ENCODE results near the gene ZNF519.
A peak's percentile ranks its signal among the peaks of the same experiment; 100 is the strongest.

The ZNF519 gene

DNA sequence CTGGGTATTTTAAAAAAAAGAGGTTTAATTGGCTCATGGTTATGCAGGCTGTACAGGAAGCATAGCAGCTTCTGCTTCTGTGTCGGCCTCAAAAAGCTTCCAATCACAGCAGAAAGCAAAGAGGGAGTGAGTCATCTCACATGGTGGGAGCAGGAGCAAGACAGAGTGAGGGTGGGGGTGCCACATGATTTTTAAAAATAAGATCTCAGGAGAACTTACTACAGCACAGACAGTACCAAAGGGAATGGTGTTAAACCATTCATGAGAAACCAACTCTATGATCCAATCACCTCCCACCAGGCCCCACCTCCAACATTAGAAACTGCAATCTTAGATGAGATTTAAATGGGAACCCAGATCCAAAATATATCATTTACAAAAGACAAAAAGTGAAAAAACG lies 14.6 kb downstream of the ZNF519 start:
- Histone ChIP-seq H3K27me3 (replicated peaks; ENCODE audit: control insufficient read depth, insufficient read depth, low read length) (no peaks in the 10 kb centered on the region), H3K4me3 (ENCODE audit: low read length) (no peak overlapping the region), H3K9ac (ENCODE audit: low read length) (no peak overlapping the region), H3K36me3 (ENCODE audit: control insufficient read depth, insufficient read depth, low read length, severe bottlenecking) (no peaks in the 10 kb centered on the region), H3K4me1 (ENCODE audit: control insufficient read depth, insufficient read depth, low read length) (no peaks in the 10 kb centered on the region), H3K9me3 (ENCODE audit: control insufficient read depth, low read length) (peaks cover 3% of the 10 kb centered on the region)
- DNase-seq (ENCODE audit: low read depth), result no peak

DNA sequence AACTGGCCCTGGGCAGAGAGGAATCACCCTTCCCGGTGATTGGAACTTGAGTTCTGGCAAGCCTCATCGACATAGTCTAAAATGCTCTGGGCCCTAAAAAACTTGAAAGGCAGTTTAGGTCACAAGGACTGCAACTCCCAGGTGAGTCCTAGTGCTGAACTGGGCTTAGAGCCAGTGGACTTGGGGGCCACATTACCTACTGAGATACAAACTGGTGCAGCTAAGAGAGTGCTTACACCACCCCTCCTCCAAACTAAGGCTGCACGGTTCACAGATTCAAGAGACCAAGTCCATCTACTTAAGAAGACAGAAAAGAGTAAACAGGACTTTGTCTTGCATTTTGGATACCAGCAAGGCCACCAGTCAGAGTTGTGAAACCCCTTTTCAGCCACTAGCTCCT lies 25.3 kb downstream of the ZNF519 start:
- H3K27me3 ChIP-seq (replicated peaks; ENCODE audit: control insufficient read depth, insufficient read depth, low read length), result no peaks in the 10 kb centered on the region
- no peaks in the 10 kb centered on the region for H3K4me1 ChIP-seq (ENCODE audit: control insufficient read depth, insufficient read depth, low read length)
- no peak for DNase-seq (ENCODE audit: low read depth)
- no peak overlapping the region for H3K4me3 ChIP-seq (ENCODE audit: low read length)
- no peak overlapping the region for H3K9ac ChIP-seq (ENCODE audit: low read length)
- H3K36me3 ChIP-seq (ENCODE audit: control insufficient read depth, insufficient read depth, low read length, severe bottlenecking), result peaks cover 5% of the 10 kb centered on the region
- H3K9me3 ChIP-seq (ENCODE audit: control insufficient read depth, low read length), result peaks cover 38% of the 10 kb centered on the region

- no peaks in the 10 kb centered on the region for H3K4me1 ChIP-seq (ENCODE audit: control insufficient read depth, insufficient read depth, low read length)
- peaks cover 38% of the 10 kb centered on the region for H3K9me3 ChIP-seq (ENCODE audit: control insufficient read depth, low read length)
- peaks cover 5% of the 10 kb centered on the region for H3K36me3 ChIP-seq (ENCODE audit: control insufficient read depth, insufficient read depth, low read length, severe bottlenecking)
- peak overlapping the region; percentile 27 for H3K4me3 ChIP-seq (ENCODE audit: low read length)
- H3K9ac ChIP-seq (ENCODE audit: low read length), result no peak overlapping the region
- H3K27me3 ChIP-seq (replicated peaks; ENCODE audit: control insufficient read depth, insufficient read depth, low read length), result no peaks in the 10 kb centered on the region
- DNase-seq (ENCODE audit: low read depth), result no peak
Observed at GRCh38 chr18:14104906-14105748, 27.1 kb downstream of the ZNF519 start.

- no peak for DNase-seq (ENCODE audit: low read depth)
- peaks cover 34% of the 10 kb centered on the region for H3K9me3 ChIP-seq (ENCODE audit: control insufficient read depth, low read length)
- no peak overlapping the region for H3K4me3 ChIP-seq (ENCODE audit: low read length)
- H3K27me3 ChIP-seq (replicated peaks; ENCODE audit: control insufficient read depth, insufficient read depth, low read length), result no peaks in the 10 kb centered on the region
- H3K36me3 ChIP-seq (ENCODE audit: control insufficient read depth, insufficient read depth, low read length, severe bottlenecking), result peaks cover 5% of the 10 kb centered on the region
- H3K9ac ChIP-seq (ENCODE audit: low read length), result no peak overlapping the region
- H3K4me1 ChIP-seq (ENCODE audit: control insufficient read depth, insufficient read depth, low read length), result no peaks in the 10 kb centered on the region
Observed at GRCh38 chr18:14104201-14104600, 28.0 kb downstream of the ZNF519 start.

GRCh38 chr18:14100503-14101286 lies 31.5 kb downstream of the ZNF519 start:
- Histone ChIP-seq H3K36me3 (ENCODE audit: control insufficient read depth, insufficient read depth, low read length, severe bottlenecking) (peaks cover 5% of the 10 kb centered on the region), H3K4me1 (ENCODE audit: control insufficient read depth, insufficient read depth, low read length) (no peaks in the 10 kb centered on the region), H3K27me3 (replicated peaks; ENCODE audit: control insufficient read depth, insufficient read depth, low read length) (no peaks in the 10 kb centered on the region), H3K9me3 (ENCODE audit: control insufficient read depth, low read length) (peaks cover 23% of the 10 kb centered on the region), H3K9ac (ENCODE audit: low read length) (no peak overlapping the region), H3K4me3 (ENCODE audit: low read length) (no peak overlapping the region)
- no peak for DNase-seq (ENCODE audit: low read depth)

DNA sequence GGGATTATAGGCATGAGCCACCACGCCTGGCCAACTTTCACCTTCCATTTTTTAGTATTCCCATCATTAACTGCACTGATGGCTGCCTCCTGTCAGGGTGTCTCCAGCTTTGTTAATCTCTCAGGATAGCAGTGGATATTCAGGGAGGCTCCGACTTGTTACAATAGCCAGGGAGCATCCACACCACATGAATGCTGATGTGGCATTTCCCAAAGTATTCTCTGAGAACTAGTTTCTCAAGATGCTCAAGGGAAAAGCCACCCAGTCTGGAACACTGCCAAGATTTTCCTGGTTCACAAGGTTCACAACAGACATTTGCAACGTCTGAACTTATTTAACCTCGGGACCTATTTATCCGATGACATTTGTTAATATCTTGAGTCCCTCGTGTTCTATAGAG lies 33.8 kb downstream of the ZNF519 start:
- no peaks in the 10 kb centered on the region for H3K36me3 ChIP-seq (ENCODE audit: control insufficient read depth, insufficient read depth, low read length, severe bottlenecking)
- peaks cover 2% of the 10 kb centered on the region for H3K9me3 ChIP-seq (ENCODE audit: control insufficient read depth, low read length)
- H3K9ac ChIP-seq (ENCODE audit: low read length), result no peak overlapping the region
- H3K4me3 ChIP-seq (ENCODE audit: low read length), result no peak overlapping the region
- no peaks in the 10 kb centered on the region for H3K4me1 ChIP-seq (ENCODE audit: control insufficient read depth, insufficient read depth, low read length)
- no peak for DNase-seq (ENCODE audit: low read depth)
- H3K27me3 ChIP-seq (replicated peaks; ENCODE audit: control insufficient read depth, insufficient read depth, low read length), result no peaks in the 10 kb centered on the region

DNA sequence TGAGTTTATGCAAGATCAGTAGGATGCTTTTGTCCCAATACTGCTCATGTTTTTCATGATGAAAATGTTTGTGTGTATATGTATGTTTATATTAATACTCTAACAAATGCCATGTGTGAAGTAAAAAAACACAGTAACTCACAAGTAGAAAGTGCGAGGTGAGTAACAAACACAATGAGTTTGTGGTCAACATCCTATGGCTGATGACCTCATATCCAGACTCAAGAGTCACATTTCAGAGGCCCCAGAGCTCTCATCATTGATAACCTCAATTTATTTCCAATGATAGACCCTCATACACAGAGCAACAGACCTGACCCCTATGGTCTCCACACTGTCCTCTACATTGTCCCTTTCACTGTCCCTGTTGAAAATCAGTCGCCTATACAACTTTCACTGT lies 34.5 kb downstream of the ZNF519 start:
- H3K9ac ChIP-seq (ENCODE audit: low read length), result no peak overlapping the region
- no peak overlapping the region for H3K4me3 ChIP-seq (ENCODE audit: low read length)
- no peak for DNase-seq (ENCODE audit: low read depth)
- H3K9me3 ChIP-seq (ENCODE audit: control insufficient read depth, low read length), result no peaks in the 10 kb centered on the region
- no peaks in the 10 kb centered on the region for H3K27me3 ChIP-seq (replicated peaks; ENCODE audit: control insufficient read depth, insufficient read depth, low read length)
- no peaks in the 10 kb centered on the region for H3K4me1 ChIP-seq (ENCODE audit: control insufficient read depth, insufficient read depth, low read length)
- no peaks in the 10 kb centered on the region for H3K36me3 ChIP-seq (ENCODE audit: control insufficient read depth, insufficient read depth, low read length, severe bottlenecking)

GRCh38 chr18:14093307-14093915 lies 38.8 kb downstream of the ZNF519 start:
- Histone ChIP-seq H3K27me3 (replicated peaks; ENCODE audit: control insufficient read depth, insufficient read depth, low read length) (no peaks in the 10 kb centered on the region), H3K36me3 (ENCODE audit: control insufficient read depth, insufficient read depth, low read length, severe bottlenecking) (no peaks in the 10 kb centered on the region), H3K9me3 (ENCODE audit: control insufficient read depth, low read length) (no peaks in the 10 kb centered on the region), H3K4me1 (ENCODE audit: control insufficient read depth, insufficient read depth, low read length) (peaks cover under 1% of the 10 kb centered on the region), H3K9ac (ENCODE audit: low read length) (no peak overlapping the region), H3K4me3 (ENCODE audit: low read length) (no peak overlapping the region)
- no peak for DNase-seq (ENCODE audit: low read depth)

- Histone ChIP-seq H3K9me3 (ENCODE audit: control insufficient read depth, low read length) (no peaks in the 10 kb centered on the region), H3K36me3 (ENCODE audit: control insufficient read depth, insufficient read depth, low read length, severe bottlenecking) (no peaks in the 10 kb centered on the region), H3K4me1 (ENCODE audit: control insufficient read depth, insufficient read depth, low read length) (peaks cover 5% of the 10 kb centered on the region), H3K27me3 (replicated peaks; ENCODE audit: control insufficient read depth, insufficient read depth, low read length) (no peaks in the 10 kb centered on the region), H3K4me3 (ENCODE audit: low read length) (no peak overlapping the region), H3K9ac (ENCODE audit: low read length) (no peak overlapping the region)
- DNase-seq (ENCODE audit: low read depth), result no peak
Observed at GRCh38 chr18:14092625-14093306, 39.5 kb downstream of the ZNF519 start.

DNA sequence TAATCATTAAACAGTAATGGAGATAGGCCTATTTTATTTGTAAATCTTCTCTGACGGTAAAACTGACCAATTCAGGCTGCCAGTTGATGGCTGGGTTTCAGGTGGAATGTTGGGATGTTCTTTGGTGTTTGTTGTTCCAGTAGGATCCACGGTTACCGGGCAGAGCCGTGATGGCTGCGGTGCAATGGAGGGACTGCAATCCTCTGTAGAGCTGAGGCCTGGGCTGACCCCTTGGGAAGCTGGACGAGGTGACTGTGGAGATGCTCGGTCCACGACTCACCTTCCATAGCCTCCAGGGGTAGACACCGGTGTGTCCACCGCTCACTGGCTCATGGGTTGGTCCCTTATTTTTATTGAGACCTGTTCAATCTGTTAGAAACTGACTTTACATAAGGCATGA lies 42.5 kb downstream of the ZNF519 start:
- no peak for DNase-seq (ENCODE audit: low read depth)
- Histone ChIP-seq H3K4me3 (ENCODE audit: low read length) (no peak overlapping the region), H3K9me3 (ENCODE audit: control insufficient read depth, low read length) (no peaks in the 10 kb centered on the region), H3K36me3 (ENCODE audit: control insufficient read depth, insufficient read depth, low read length, severe bottlenecking) (no peaks in the 10 kb centered on the region), H3K4me1 (ENCODE audit: control insufficient read depth, insufficient read depth, low read length) (peaks cover 5% of the 10 kb centered on the region), H3K9ac (ENCODE audit: low read length) (no peak overlapping the region), H3K27me3 (replicated peaks; ENCODE audit: control insufficient read depth, insufficient read depth, low read length) (no peaks in the 10 kb centered on the region)

GRCh38 chr18:14089191-14089590 lies 43.0 kb downstream of the ZNF519 start:
- Histone ChIP-seq H3K27me3 (replicated peaks; ENCODE audit: control insufficient read depth, insufficient read depth, low read length) (no peaks in the 10 kb centered on the region), H3K36me3 (ENCODE audit: control insufficient read depth, insufficient read depth, low read length, severe bottlenecking) (no peaks in the 10 kb centered on the region), H3K9ac (ENCODE audit: low read length) (no peak overlapping the region), H3K9me3 (ENCODE audit: control insufficient read depth, low read length) (no peaks in the 10 kb centered on the region), H3K4me3 (ENCODE audit: low read length) (no peak overlapping the region), H3K4me1 (ENCODE audit: control insufficient read depth, insufficient read depth, low read length) (peaks cover 5% of the 10 kb centered on the region)
- no peak for DNase-seq (ENCODE audit: low read depth)

Data from adipocyte (in vitro differentiated cells).